Measurements from ENCODE around the gene HMCN1.
"Not testable (repeated sequence)": the region's sequence is repeated elsewhere in the genome, so short reads cannot be mapped to it uniquely, and the experiment has no call there.

Gene HMCN1

GRCh38 chr1:185860311-185860710, 126.1 kb downstream of the HMCN1 start:
- no peak for DNase-seq

- DNase-seq, result no peak
Observed at GRCh38 chr1:185860859-185861258, 126.7 kb downstream of the HMCN1 start.

- no peak for DNase-seq
Observed at GRCh38 chr1:185861630-185862029, 127.4 kb downstream of the HMCN1 start.

- no peak for DNase-seq
Observed at GRCh38 chr1:185862235-185862634, 128.0 kb downstream of the HMCN1 start.

- no peak for DNase-seq
Observed at GRCh38 chr1:185864331-185864730, 130.1 kb downstream of the HMCN1 start.

GRCh38 chr1:185864889-185865517, 130.8 kb downstream of the HMCN1 start:
- DNase-seq, result no peak

GRCh38 chr1:185869590-185869989, 135.4 kb downstream of the HMCN1 start:
- DNase-seq, result no peak

- no peak for DNase-seq
Observed at GRCh38 chr1:185871627-185872150, 137.5 kb downstream of the HMCN1 start.

GRCh38 chr1:185874246-185874645, 140.1 kb downstream of the HMCN1 start:
- DNase-seq, result no peak

GRCh38 chr1:185880330-185880729, 146.1 kb downstream of the HMCN1 start:
- no peak for DNase-seq

- DNase-seq, result no peak
Observed at GRCh38 chr1:185880779-185881333, 146.7 kb downstream of the HMCN1 start.

- DNase-seq, result no peak
Observed at GRCh38 chr1:185886046-185886445, 151.9 kb downstream of the HMCN1 start.

GRCh38 chr1:185886671-185887070, 152.5 kb downstream of the HMCN1 start:
- DNase-seq, result no peak

GRCh38 chr1:185892831-185893403, 158.7 kb downstream of the HMCN1 start:
- not testable (repeated sequence) for DNase-seq

- DNase-seq, result no peak
Observed at GRCh38 chr1:185894791-185895190, 160.6 kb downstream of the HMCN1 start.

- no peak for DNase-seq
Observed at GRCh38 chr1:185895208-185895900, 161.2 kb downstream of the HMCN1 start.

- DNase-seq, result no peak
Observed at GRCh38 chr1:185896863-185897262, 162.7 kb downstream of the HMCN1 start.

GRCh38 chr1:185906186-185906585, 172.0 kb downstream of the HMCN1 start:
- DNase-seq, result no peak

GRCh38 chr1:185907246-185907645, 173.1 kb downstream of the HMCN1 start:
- no peak for DNase-seq

GRCh38 chr1:185911978-185912377, 177.8 kb downstream of the HMCN1 start:
- DNase-seq, result no peak

- no peak for DNase-seq
Observed at GRCh38 chr1:185912504-185912903, 178.3 kb downstream of the HMCN1 start.

GRCh38 chr1:185914089-185914488, 179.9 kb downstream of the HMCN1 start:
- no peak for DNase-seq

GRCh38 chr1:185916861-185917260, 182.7 kb downstream of the HMCN1 start:
- DNase-seq, result no peak

- DNase-seq, result no peak
Observed at GRCh38 chr1:185917646-185918045, 183.5 kb downstream of the HMCN1 start.
